Retina (tissue), 1 donor: ENCODE measurements around the gene CLRN2.
"Not testable (repeated sequence)": the region's sequence is repeated elsewhere in the genome, so short reads cannot be mapped to it uniquely, and the experiment has no call there.

Experiments
- DNase-seq: peaks from one replicate; pipeline ENCODE4 v3.0.0-alpha.2; 2016

CLRN2 gene

DNA sequence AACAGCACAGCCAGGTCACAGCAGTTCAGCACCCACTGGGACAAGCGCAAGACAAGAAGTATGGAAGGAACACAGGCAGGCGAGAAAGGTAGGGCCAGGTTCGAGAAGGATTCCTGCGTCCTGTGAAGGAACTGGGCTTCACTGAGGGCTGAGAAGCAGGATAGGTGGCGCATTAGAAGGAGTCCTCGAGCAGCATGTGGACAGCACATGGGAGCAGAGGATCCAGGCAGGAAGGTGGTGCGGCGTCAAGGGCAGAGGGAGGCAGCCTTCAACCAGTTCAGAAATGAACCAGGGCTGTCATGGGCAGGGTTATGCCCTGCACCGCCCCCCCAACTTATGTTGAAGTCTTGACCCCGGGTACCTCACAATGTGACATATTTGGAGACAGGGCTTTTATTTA, 31.3 kb downstream of the CLRN2 start:
- DNase-seq: no peak

DNA sequence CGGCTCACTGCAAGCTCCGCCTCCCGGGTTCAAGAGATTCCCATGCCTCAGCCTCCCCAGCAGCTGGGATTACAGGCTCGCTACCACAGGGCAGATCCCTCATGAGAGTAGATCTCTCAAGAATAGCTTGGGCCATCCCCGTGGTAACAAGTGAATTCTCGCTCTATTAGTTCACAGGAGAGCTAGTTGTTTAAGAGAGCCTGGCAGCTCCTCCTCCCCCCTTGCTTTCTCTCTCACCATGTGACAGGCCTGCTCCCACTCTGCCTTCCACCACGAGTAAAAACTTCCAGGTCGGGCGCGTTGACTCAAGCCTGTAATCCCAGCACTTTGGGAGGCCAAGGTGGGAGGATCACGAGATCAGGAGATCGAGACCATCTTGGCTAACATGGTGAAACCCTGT, 31.7 kb downstream of the CLRN2 start:
- DNase-seq: no peak

DNA sequence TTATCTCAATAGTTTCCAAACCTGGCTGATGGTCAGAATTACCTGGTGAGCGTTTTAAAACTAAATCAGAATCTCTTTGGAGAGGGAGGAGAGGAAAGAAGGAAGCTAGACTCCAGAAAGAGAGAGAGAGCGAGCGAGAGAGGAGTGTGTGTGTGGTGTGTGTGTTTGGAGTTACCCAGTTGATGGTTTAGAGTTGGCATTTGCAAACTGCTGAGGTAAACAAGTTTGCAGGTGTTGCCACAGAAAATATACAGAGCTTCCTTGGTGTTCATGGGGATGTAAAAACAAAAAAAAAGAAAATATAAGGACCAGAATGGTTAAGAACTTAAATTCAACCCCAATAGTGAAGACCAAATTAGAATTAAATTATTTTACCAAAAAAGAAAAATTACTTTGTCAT, 35.6 kb downstream of the CLRN2 start:
- no peak for DNase-seq

DNA sequence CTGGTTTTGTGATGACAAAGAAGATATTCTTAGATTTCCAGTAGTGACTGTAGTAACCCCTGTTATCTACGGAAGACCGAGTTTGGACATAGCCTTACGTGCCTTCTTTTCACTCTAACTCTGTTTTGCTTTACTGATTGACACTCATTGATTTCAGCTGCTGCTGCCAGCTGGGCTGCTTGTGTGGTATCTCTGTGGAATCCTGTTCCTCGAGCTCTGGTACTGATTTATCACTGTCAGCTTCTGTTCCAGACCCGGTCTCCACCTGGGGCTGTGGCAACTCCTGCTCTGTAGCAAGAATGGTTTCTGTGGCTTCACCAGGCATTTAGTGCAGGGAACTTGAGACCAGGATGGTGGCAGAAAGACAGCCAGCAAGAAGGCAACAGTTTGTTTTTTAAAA, 37.5 kb downstream of the CLRN2 start:
- no peak for DNase-seq

DNA sequence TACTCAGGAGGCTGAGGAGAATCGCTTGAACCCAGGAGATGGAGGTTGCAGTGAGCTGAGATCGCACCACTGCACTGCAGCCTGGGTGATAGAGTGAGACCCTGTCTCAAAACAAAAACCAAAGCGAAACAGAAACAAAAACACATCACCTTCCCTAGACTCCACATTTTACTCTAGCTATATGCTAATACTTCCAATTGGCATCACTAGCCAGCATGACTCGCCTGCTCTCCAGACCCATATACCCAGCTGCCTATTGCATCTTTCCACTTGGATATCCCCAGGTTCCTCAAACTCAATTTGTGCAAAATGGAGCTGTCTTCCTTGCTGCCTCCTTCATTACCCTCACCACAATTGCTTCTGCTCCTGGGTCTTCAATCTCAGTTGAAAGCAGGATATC, 39.6 kb downstream of the CLRN2 start:
- DNase-seq: no peak

DNA sequence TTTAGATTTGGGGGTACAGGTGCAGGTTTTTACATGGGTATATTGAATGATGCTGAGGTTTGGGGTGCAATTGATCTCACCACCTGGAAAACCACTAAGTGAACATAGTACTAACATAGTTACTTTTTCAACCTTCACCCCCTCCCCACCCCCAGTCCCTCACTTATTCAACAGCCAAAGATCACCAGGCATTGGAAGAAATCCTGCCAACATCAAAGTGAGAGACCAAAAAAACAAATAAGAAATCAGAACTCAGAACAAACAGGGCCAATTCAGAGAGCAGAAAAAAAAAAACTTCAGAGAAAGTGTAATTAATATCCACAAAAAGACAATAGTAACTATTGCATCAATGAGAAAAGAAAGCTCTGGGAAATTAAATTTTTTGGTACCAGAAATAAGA, 41.5 kb downstream of the CLRN2 start:
- no peak for DNase-seq

DNA sequence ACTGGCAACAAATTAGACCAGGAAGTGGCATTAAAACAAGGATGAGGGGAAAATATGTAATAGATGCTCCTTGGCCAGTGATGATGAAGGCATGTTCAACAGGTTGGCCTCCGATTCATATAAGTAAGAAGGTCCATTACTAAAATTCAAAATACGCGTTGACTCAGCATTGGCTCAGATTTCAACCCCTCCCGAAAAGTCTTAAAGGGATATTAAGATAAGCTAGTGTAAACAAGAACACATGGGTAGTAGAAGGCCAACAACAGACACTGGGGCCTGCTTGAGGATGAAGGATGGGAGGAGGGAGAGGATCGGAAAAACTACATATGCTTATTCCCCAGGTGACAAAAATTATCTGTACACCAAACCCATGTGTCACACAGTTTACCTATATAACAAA, 42.9 kb downstream of the CLRN2 start:
- no peak for DNase-seq

DNA sequence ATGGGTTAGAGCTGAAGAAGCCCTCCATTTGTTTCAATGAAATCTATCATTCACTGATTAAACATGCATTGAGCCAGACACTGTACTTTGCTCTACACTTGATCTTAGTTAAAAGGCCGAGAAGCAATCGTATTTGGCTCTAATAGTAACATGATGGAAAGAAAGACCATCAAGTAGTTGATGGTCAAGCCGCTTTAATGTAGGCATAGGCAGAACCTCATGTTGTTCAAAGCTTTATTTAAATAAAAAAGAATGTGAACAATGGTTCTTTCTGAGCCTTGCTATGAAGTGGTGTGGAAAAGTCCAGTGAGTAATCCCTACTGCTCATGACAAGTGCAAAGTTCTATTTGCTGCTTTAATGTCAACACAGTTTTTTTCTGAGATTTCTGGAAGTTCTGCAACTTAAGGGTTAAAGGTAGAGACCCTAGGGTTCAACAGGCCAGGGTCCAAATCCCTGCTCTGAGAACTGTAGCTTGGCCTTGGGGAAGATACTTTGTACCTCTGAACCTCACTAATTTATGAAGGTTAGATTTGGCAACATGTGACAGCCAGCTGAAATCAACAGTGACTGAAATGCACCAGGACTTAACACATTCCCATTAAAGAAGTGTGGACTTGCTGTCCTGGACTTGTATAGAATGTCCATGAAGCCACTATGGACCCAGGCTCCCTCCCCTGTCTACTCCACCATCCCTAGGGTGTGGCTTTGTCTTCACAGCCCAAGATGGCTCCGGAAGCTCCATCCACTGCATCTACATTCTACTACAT, 44.2 kb downstream of the CLRN2 start:
- no peak for DNase-seq

DNA sequence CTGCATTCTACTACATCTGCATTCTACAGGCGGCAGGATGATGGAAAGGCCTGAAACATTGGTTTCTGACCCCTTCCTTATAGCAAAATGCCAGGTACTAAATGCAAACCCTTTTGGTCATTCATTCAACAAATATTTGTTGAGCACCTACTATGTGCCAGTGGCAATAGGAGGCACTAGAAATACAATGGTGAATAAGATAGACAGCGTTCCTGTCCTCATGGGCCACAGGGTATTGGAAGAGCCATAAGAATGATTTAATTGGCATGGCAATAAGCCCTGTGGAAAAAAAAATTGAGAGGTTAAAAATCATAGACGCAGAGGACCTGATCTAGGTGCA, 44.7 kb downstream of the CLRN2 start:
- DNase-seq: no peak

DNA sequence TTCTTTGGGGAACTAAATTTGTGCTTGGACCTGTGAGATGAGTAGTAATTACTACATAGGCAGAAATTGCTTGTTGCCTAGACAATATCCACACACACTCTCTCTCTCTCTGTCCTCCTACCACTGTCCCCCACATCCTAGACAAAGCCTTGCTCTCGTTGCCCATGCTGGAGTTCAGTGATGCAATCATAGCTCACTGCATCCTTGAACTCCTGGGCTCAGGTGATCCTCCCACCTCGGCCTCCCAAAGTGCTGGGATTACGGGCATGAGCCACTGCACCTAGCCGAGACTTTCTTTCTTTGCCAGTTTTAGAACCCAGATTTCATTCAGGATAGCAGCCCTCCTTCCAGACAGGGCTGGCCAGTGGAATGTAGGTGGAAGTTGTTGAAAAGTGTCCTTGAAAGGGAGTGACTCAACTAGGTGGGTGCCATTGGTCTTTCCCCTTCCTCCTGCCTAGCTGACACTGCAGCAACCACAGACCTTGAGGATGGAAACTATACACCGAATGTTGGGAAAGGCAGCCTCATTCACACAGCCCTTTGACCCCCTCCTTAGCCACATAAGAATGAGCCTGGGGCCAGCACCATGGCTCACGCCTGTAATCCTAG, 45.2 kb downstream of the CLRN2 start:
- DNase-seq: no peak

DNA sequence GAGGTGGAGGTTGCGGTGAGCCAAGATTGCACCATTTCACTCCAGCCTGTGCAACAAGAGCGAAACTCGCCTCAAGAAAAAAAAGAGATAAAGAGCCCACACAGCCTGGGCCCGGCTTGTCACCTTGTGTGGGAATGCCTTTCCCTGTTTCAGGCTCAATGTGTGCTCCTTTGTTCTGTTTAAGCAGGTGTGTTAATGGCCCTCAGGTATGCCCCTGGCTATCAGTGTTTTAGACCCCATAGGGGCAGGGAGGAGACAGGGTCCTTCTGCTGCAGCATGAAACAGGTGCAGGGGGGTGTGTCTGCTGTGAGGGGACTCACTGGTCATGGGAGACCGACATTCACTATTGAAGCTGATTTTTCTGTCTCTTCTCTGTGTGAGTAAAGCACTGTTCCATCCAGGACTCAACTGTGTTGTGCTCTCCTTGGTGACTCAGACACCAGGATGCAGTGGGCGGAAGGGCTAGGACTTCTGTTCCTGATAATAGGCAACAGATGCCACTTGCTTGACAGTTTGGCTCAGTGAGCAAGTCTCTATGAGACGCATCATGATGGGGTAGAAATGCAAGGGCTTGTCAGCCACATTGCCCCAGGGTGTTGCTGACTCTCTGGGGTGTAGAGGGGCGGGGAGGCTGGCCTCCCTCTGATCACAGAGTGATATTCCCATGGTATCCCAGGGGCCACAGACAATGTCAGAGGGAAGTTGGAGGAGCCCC, 46.4 kb downstream of the CLRN2 start:
- DNase-seq: no peak

DNA sequence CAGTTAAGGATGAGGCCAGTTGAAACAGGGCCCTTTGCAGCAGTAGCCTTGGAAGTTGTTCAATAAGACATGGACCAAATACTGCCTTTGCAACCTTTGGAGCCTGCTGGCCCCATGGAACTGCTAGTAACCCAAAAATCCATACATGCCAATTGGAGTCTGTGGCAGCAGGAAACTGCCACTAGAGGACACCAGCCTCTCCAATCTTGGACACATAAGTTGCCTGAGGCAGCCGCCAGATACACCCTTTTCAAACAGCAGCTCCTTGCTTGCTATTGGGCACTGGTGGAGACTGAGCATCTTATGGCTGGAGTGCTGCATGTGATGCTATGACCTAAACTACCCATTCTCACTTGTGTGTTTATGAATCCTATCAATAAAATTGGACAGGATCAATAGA, 47.2 kb downstream of the CLRN2 start:
- DNase-seq: no peak

DNA sequence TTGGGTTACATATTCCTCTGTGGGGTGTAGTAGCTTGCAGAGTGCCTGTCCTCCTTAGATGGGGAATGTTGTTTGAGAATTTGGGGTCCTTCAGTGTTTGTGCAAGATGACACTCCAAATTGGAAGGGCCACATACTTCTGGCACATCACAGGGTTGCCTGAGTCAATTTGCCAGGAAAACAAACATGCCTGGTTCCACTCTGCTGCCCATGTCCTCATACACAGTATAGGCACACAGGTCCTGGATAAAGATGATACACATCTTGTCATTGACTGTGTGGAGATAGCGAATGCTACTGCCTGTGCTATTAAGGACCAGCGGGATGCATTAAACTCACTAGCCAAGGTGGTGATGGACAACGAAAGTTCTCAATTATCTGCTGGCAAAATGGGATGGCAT, 50.9 kb downstream of the CLRN2 start:
- no peak for DNase-seq

DNA sequence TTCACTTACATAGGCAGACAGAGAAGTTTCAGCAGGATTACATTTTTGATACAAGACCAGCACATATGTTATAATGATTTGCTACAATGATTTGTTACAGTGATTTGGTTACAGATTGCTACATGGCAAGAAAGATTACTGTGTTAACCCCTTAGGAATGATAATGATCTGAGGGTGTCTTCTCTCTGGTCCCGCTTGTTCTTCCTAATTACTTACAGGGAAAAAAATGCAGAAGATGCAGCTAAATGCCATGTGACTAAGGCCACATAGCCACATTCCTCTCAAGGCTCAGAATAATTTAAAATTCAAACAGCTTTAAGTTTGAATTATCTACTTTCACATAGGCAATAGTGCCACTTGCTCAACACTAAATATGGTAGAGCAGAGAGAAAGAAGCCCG, 52.3 kb downstream of the CLRN2 start:
- DNase-seq: no peak

DNA sequence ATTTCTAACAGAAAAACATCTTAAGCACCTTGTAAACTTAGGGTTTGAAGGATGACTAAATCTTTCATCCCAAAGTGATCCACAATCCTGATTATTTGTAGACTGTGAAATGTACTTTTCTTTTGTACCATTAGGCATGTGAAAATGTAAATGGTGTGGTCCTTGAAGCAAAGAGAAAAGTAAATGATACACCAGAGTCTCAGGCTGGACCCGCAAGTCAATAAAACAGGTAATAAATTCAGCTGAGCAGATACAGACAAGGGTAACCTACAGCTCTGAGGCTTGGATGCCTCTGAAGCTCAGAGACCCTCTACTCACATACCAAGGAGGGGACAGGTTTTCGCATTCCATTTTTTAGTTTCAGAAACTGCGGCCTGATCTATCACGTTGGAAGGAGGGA, 59.2 kb downstream of the CLRN2 start:
- no peak for DNase-seq

DNA sequence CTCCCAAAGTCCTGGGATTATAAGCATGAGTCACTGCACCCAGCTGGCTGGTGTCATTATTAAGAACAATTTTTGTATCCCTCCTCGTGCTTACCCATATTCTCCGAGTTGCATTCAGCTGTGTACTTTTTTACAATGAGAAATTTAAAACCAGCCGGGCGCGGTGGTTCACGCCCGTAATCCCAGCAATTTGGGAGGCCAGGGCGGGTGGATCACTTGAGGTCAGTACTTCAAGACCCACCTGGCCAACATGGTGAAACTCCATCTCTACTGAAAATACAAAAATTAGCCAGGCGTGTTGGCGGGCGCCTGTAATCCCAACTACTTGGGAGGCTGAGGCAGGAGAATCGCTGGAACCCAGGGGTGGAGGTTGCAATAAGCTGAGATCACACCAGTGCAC, 60.2 kb downstream of the CLRN2 start:
- DNase-seq: not testable (repeated sequence)
